SK-N-SH treated with all-trans-retinoic acid at 6 μM for 48 hours (cell line): Measurements from ENCODE around the gene TPRG1L.

Experiments
- ZFP3 ChIP-seq: fragments of 250-450 bp; sonication (Bioruptor Pico); IDR thresholded peaks from 2 replicates; pipeline ENCODE4 v1.5.0; 2020; ENCODE audit warnings: mild to moderate bottlenecking, moderate library complexity
- ZNF70 ChIP-seq: fragments of 450-650 bp; formaldehyde crosslinking; IDR thresholded peaks from 2 replicates; pipeline ENCODE4 v1.5.0; 2020; ENCODE audit warnings: mild to moderate bottlenecking, moderate library complexity

DNA sequence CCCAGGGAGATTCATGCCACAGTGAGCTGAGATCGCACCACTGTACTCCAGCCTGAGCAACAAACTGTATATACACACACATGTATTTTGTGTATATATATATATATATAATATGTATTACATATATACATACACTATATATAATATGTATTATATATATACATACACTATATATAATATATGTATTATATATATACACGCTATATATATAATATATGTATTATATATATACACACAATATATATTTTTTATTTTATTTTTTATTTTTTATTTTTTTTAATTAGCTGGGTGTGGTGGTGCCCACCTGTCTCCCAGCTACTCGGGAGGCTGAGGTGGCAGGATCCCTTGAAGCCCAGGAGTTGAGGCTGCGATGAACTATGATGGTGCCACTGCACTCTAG lies 36.8 kb downstream of the TPRG1L start:
- TF ChIP-seq ZFP3 (CRISPR knock-in tag) (no peak), ZNF70 (CRISPR knock-in tag) (no peak)
